ENCODE results near the gene FLNB. TPM values are rescaled to one million over a fixed set of nuclear protein-coding genes. Genes with fewer than 3 reads are reported as not detected.
"Not testable (repeated sequence)": the region's sequence is repeated elsewhere in the genome, so short reads cannot be mapped to it uniquely, and the experiment has no call there.

Gene FLNB
- total RNA-seq, 1 experiment from 2014 or later, result 14.2 TPM

- DNase-seq, result no peak
These were observed 46.4 kb downstream of the FLNB start for GRCh38 chr3:58054652-58055051.

GRCh38 chr3:58055314-58055713 is 47.1 kb downstream of the FLNB start:
- no peak overlapping the region for H3K4me3 ChIP-seq (ENCODE audit: low read length)
- H3K4me2 ChIP-seq (ENCODE audit: low read depth, low read length, poor library complexity, severe bottlenecking), result no peak overlapping the region
- no peak overlapping the region for H3K9ac ChIP-seq (ENCODE audit: low read length)
- no peaks in the 10 kb centered on the region for H3K27me3 ChIP-seq (ENCODE audit: low read length)
- H4K20me1 ChIP-seq (ENCODE audit: insufficient read depth, low read depth, low read length), result peaks cover 19% of the 10 kb centered on the region; the same call in 1 of the 2 replicates
- H3K9me3 ChIP-seq (ENCODE audit: low read length), result no peaks in the 10 kb centered on the region
- H3K4me1 ChIP-seq (ENCODE audit: low read length), result no peaks in the 10 kb centered on the region
- H3K36me3 ChIP-seq (ENCODE audit: insufficient read depth, low read length), result no peaks in the 10 kb centered on the region
- H3K27ac ChIP-seq (ENCODE audit: low read length), result no peak overlapping the region
- H3K9me2 ChIP-seq (replicated peaks; ENCODE audit: insufficient read depth, low read length), result no peaks in the 10 kb centered on the region
- no peaks in the 10 kb centered on the region for H3K79me2 ChIP-seq (ENCODE audit: low read length)
- no peak overlapping the region for H2AFZ ChIP-seq (ENCODE audit: low read length)
- no peak for DNase-seq

More at GRCh38 chr3:58054652-58055051, 46.4 kb downstream of the FLNB start:
- no peaks in the 10 kb centered on the region for H3K79me2 ChIP-seq (ENCODE audit: low read length)
- H2AFZ ChIP-seq (ENCODE audit: low read length), result no peak overlapping the region
- H4K20me1 ChIP-seq (ENCODE audit: insufficient read depth, low read depth, low read length), result peaks cover 19% of the 10 kb centered on the region; the same call in 1 of the 2 replicates
- no peak overlapping the region for H3K4me2 ChIP-seq (ENCODE audit: low read depth, low read length, poor library complexity, severe bottlenecking)
- no peak overlapping the region for H3K4me3 ChIP-seq (ENCODE audit: low read length)
- H3K4me1 ChIP-seq (ENCODE audit: low read length), result no peaks in the 10 kb centered on the region
- H3K36me3 ChIP-seq (ENCODE audit: insufficient read depth, low read length), result no peaks in the 10 kb centered on the region
- H3K9me3 ChIP-seq (ENCODE audit: low read length), result no peaks in the 10 kb centered on the region
- H3K27ac ChIP-seq (ENCODE audit: low read length), result no peak overlapping the region
- no peaks in the 10 kb centered on the region for H3K27me3 ChIP-seq (ENCODE audit: low read length)
- H3K9ac ChIP-seq (ENCODE audit: low read length), result no peak overlapping the region
- no peaks in the 10 kb centered on the region for H3K9me2 ChIP-seq (replicated peaks; ENCODE audit: insufficient read depth, low read length)

- not testable (repeated sequence) for H3K27ac ChIP-seq (ENCODE audit: low read length); H3K9me2 ChIP-seq (replicated peaks; ENCODE audit: insufficient read depth, low read length); H3K27me3 ChIP-seq (ENCODE audit: low read length); H3K79me2 ChIP-seq (ENCODE audit: low read length); H3K4me3 ChIP-seq (ENCODE audit: low read length); H3K4me1 ChIP-seq (ENCODE audit: low read length); H3K4me2 ChIP-seq (ENCODE audit: low read depth, low read length, poor library complexity, severe bottlenecking); H3K9me3 ChIP-seq (ENCODE audit: low read length); H3K9ac ChIP-seq (ENCODE audit: low read length); H2AFZ ChIP-seq (ENCODE audit: low read length); H3K36me3 ChIP-seq (ENCODE audit: insufficient read depth, low read length); DNase-seq
- peaks cover 16% of the 10 kb centered on the region; the same call in 1 of the 2 replicates for H4K20me1 ChIP-seq (ENCODE audit: insufficient read depth, low read depth, low read length)
These were observed 47.7 kb downstream of the FLNB start for GRCh38 chr3:58055891-58056290.

- DNase-seq, result no peak
- no peak overlapping the region for H3K4me2 ChIP-seq (ENCODE audit: low read depth, low read length, poor library complexity, severe bottlenecking)
- no peaks in the 10 kb centered on the region for H3K9me3 ChIP-seq (ENCODE audit: low read length)
- H3K79me2 ChIP-seq (ENCODE audit: low read length), result no peaks in the 10 kb centered on the region
- H2AFZ ChIP-seq (ENCODE audit: low read length), result no peak overlapping the region
- H3K4me3 ChIP-seq (ENCODE audit: low read length), result no peak overlapping the region
- H4K20me1 ChIP-seq (ENCODE audit: insufficient read depth, low read depth, low read length), result peaks cover 17% of the 10 kb centered on the region; the same call in 1 of the 2 replicates
- H3K4me1 ChIP-seq (ENCODE audit: low read length), result no peaks in the 10 kb centered on the region
- no peaks in the 10 kb centered on the region for H3K36me3 ChIP-seq (ENCODE audit: insufficient read depth, low read length)
- no peaks in the 10 kb centered on the region for H3K27me3 ChIP-seq (ENCODE audit: low read length)
- H3K9ac ChIP-seq (ENCODE audit: low read length), result no peak overlapping the region
- no peak overlapping the region for H3K27ac ChIP-seq (ENCODE audit: low read length)
- no peaks in the 10 kb centered on the region for H3K9me2 ChIP-seq (replicated peaks; ENCODE audit: insufficient read depth, low read length)
These were observed 50.4 kb downstream of the FLNB start for GRCh38 chr3:58058361-58059263.

- H2AFZ ChIP-seq (ENCODE audit: low read length), result no peak overlapping the region
- H3K4me2 ChIP-seq (ENCODE audit: low read depth, low read length, poor library complexity, severe bottlenecking), result no peak overlapping the region
- DNase-seq, result no peak
- H3K36me3 ChIP-seq (ENCODE audit: insufficient read depth, low read length), result no peaks in the 10 kb centered on the region
- H3K4me3 ChIP-seq (ENCODE audit: low read length), result no peak overlapping the region
- H3K9me2 ChIP-seq (replicated peaks; ENCODE audit: insufficient read depth, low read length), result no peaks in the 10 kb centered on the region
- H3K27ac ChIP-seq (ENCODE audit: low read length), result no peak overlapping the region
- no peaks in the 10 kb centered on the region for H3K79me2 ChIP-seq (ENCODE audit: low read length)
- peaks cover 18% of the 10 kb centered on the region; the same call in 1 of the 2 replicates for H4K20me1 ChIP-seq (ENCODE audit: insufficient read depth, low read depth, low read length)
- H3K9me3 ChIP-seq (ENCODE audit: low read length), result no peaks in the 10 kb centered on the region
- no peaks in the 10 kb centered on the region for H3K4me1 ChIP-seq (ENCODE audit: low read length)
- no peak overlapping the region for H3K9ac ChIP-seq (ENCODE audit: low read length)
- no peaks in the 10 kb centered on the region for H3K27me3 ChIP-seq (ENCODE audit: low read length)
These were observed 51.4 kb downstream of the FLNB start for GRCh38 chr3:58059349-58060321.

GRCh38 chr3:58062472-58062871 is 54.2 kb downstream of the FLNB start:
- Histone ChIP-seq H3K9me3 (ENCODE audit: low read length) (no peaks in the 10 kb centered on the region), H4K20me1 (ENCODE audit: insufficient read depth, low read depth, low read length) (peaks cover 29% of the 10 kb centered on the region; the same call in 1 of the 2 replicates), H3K79me2 (ENCODE audit: low read length) (no peaks in the 10 kb centered on the region)

GRCh38 chr3:58063022-58063815 is 55.0 kb downstream of the FLNB start:
- peaks cover 29% of the 10 kb centered on the region; the same call in 1 of the 2 replicates for H4K20me1 ChIP-seq (ENCODE audit: insufficient read depth, low read depth, low read length)
- DNase-seq, result no peak

More at GRCh38 chr3:58062472-58062871, 54.2 kb downstream of the FLNB start:
- Histone ChIP-seq H3K4me3 (ENCODE audit: low read length) (no peak overlapping the region), H3K27me3 (ENCODE audit: low read length) (no peaks in the 10 kb centered on the region), H3K36me3 (ENCODE audit: insufficient read depth, low read length) (no peaks in the 10 kb centered on the region), H3K4me1 (ENCODE audit: low read length) (no peaks in the 10 kb centered on the region), H3K9me2 (replicated peaks; ENCODE audit: insufficient read depth, low read length) (no peaks in the 10 kb centered on the region), H3K4me2 (ENCODE audit: low read depth, low read length, poor library complexity, severe bottlenecking) (no peak overlapping the region), H2AFZ (ENCODE audit: low read length) (no peak overlapping the region), H3K9ac (ENCODE audit: low read length) (no peak overlapping the region), H3K27ac (ENCODE audit: low read length) (no peak overlapping the region)
- no peak for DNase-seq

More at GRCh38 chr3:58063022-58063815, 55.0 kb downstream of the FLNB start:
- H3K9me3 ChIP-seq (ENCODE audit: low read length), result no peaks in the 10 kb centered on the region
- no peak overlapping the region for H3K4me3 ChIP-seq (ENCODE audit: low read length)
- no peak overlapping the region for H3K9ac ChIP-seq (ENCODE audit: low read length)
- H3K36me3 ChIP-seq (ENCODE audit: insufficient read depth, low read length), result no peaks in the 10 kb centered on the region
- no peak overlapping the region for H3K4me2 ChIP-seq (ENCODE audit: low read depth, low read length, poor library complexity, severe bottlenecking)
- H2AFZ ChIP-seq (ENCODE audit: low read length), result no peak overlapping the region
- no peaks in the 10 kb centered on the region for H3K4me1 ChIP-seq (ENCODE audit: low read length)
- H3K27me3 ChIP-seq (ENCODE audit: low read length), result no peaks in the 10 kb centered on the region
- no peaks in the 10 kb centered on the region for H3K79me2 ChIP-seq (ENCODE audit: low read length)
- no peaks in the 10 kb centered on the region for H3K9me2 ChIP-seq (replicated peaks; ENCODE audit: insufficient read depth, low read length)
- no peak overlapping the region for H3K27ac ChIP-seq (ENCODE audit: low read length)

Data from Karpas-422 (cell line).